Osteoblast (primary cell): Measurements from ENCODE around the gene TMEM108. TPM values are rescaled to one million over a fixed set of nuclear protein-coding genes. Genes with fewer than 3 reads are reported as not detected.

ENCODE experiments used
- DNase-seq: peaks from one replicate; pipeline ENCODE4 v3.0.0; 2011; ENCODE audit warnings: low spot score, mixed read lengths; ENCODE audit not compliant: insufficient read length; ENCODE audit errors: missing footprints
- H2AFZ ChIP-seq: 2 replicates; pipeline ENCODE4 v1.6.0; 2011; ENCODE audit warnings: mild to moderate bottlenecking, low read length
- H3K27ac ChIP-seq: 2 replicates; pipeline ENCODE4 v1.5.1; 2011; ENCODE audit warnings: mild to moderate bottlenecking, low read depth, low read length, moderate library complexity
- H3K27me3 ChIP-seq: 2 replicates; pipeline ENCODE4 v1.6.0; 2012; ENCODE audit warnings: mild to moderate bottlenecking, control low read depth, inconsistent platforms, low read length, moderate library complexity; ENCODE audit not compliant: insufficient read depth
- H3K36me3 ChIP-seq: 2 replicates; pipeline ENCODE4 v1.5.1; 2011; ENCODE audit warnings: mild to moderate bottlenecking, low read length, control low read depth, moderate library complexity; ENCODE audit not compliant: insufficient read depth
- H3K4me1 ChIP-seq: 2 replicates; pipeline ENCODE4 v1.5.1; 2011; ENCODE audit warnings: mild to moderate bottlenecking, low read length, control low read depth, moderate library complexity; ENCODE audit not compliant: insufficient read depth
- H3K4me2 ChIP-seq: 2 replicates; pipeline ENCODE4 v1.6.0; 2011; ENCODE audit warnings: mild to moderate bottlenecking, low read length; ENCODE audit not compliant: insufficient read depth
- H3K4me3 ChIP-seq: fragments of 200-600 bp; sonication (generic); 3 replicates; pipeline ENCODE4 v1.5.1; 2012; ENCODE audit warnings: mild to moderate bottlenecking, low read length, inconsistent platforms; ENCODE audit not compliant: insufficient read depth
- H3K79me2 ChIP-seq: 2 replicates; pipeline ENCODE4 v1.6.0; 2012; ENCODE audit warnings: mild to moderate bottlenecking, low read length, control low read depth, inconsistent platforms; ENCODE audit not compliant: insufficient read depth
- H3K9me3 ChIP-seq: 2 replicates; pipeline ENCODE4 v1.5.1; 2011; ENCODE audit warnings: low read depth, low read length, control low read depth
- H4K20me1 ChIP-seq: 2 replicates; pipeline ENCODE4 v1.6.0; 2012; ENCODE audit warnings: mild to moderate bottlenecking, low read length, control low read depth; ENCODE audit not compliant: insufficient read depth
- total RNA-seq: library from RNA; depleted of rRNA; stranded (reverse); fragments of >200 nt; gene quantifications from 2 replicates; pipeline ENCODE4 v1.2.3, GENCODE V29; 2012
- TF ChIP-seq, protein P1 (sequence below): IDR thresholded peaks from 2 replicates; pipeline ENCODE4 v1.5.1; 2011; ENCODE audit warnings: mild to moderate bottlenecking, low read depth, low read length, moderate library complexity; ENCODE audit errors: extremely low read depth

TMEM108 gene
- total RNA-seq, 1 donor: 0.36 TPM

DNA sequence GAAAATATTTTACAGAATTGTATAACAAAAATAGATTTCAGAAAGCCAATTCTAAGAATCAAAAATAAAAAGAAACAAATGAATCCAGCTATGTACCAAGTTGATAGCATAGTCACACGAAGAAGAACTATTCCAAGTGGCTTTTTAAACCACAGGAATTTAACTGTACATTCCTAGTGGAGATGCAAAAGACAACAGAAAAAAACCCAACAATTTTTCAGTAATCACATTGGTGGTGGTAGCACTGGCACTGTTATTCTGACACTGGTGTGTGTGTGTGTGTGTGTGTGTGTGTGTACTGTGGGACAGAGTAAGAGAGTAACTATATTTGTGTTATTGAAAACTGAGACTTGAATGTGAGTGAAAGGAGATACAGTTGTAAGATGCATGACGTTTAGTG lies 370.8 kb downstream of the TMEM108 start:
- DNase-seq: peak; percentile 83
- no peaks in the 10 kb centered on the region for H3K36me3 ChIP-seq
- H3K79me2 ChIP-seq: no peaks in the 10 kb centered on the region
- no peak overlapping the region for H2AFZ ChIP-seq
- TF ChIP-seq, protein P1, sequence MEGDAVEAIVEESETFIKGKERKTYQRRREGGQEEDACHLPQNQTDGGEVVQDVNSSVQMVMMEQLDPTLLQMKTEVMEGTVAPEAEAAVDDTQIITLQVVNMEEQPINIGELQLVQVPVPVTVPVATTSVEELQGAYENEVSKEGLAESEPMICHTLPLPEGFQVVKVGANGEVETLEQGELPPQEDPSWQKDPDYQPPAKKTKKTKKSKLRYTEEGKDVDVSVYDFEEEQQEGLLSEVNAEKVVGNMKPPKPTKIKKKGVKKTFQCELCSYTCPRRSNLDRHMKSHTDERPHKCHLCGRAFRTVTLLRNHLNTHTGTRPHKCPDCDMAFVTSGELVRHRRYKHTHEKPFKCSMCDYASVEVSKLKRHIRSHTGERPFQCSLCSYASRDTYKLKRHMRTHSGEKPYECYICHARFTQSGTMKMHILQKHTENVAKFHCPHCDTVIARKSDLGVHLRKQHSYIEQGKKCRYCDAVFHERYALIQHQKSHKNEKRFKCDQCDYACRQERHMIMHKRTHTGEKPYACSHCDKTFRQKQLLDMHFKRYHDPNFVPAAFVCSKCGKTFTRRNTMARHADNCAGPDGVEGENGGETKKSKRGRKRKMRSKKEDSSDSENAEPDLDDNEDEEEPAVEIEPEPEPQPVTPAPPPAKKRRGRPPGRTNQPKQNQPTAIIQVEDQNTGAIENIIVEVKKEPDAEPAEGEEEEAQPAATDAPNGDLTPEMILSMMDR: no peak
- peak overlapping the region; percentile 49 for H3K4me2 ChIP-seq
- peak overlapping the region; percentile 27 for H3K27ac ChIP-seq
- H3K9me3 ChIP-seq: no peaks in the 10 kb centered on the region
- peaks cover 32% of the 10 kb centered on the region for H3K4me1 ChIP-seq
- no peak overlapping the region for H3K4me3 ChIP-seq
- no peaks in the 10 kb centered on the region for H3K27me3 ChIP-seq
- no peaks in the 10 kb centered on the region for H4K20me1 ChIP-seq

DNA sequence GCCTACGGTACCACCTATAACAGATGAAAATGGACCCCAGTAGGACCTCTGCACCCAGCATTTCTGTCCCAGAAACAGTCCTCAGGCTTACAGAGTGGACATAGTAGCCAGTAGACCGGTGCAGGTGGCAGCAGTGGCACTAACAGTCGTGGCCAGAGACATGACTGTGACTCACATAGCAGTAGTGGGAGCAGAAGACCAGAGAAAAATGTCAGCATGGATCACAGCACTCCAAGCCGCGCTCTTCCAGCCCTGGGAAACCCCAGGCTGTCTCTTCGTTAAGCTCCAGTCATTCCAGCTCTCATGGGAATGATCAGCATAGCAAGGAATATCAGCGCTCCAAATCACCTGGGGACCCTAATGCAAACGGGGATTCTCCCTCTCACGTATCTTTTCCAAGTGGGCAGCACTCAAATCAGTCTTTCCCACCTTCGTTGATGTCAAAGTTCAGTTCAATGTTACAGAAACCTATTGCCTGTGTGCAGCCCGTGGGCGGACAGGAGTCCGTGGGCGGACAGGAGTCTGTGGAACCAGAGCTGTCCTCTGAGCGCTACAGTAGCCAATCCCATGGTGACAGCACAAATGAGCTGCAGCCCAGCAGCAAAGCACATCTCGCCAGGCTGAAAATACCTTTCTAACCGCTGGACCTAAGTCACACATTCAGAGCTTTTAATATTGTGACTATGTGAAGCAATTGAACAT lies 372.2 kb downstream of the TMEM108 start:
- Histone ChIP-seq H3K4me1 (peaks cover 32% of the 10 kb centered on the region), H3K79me2 (no peaks in the 10 kb centered on the region), H3K4me3 (no peak overlapping the region), H3K4me2 (no peak overlapping the region), H3K27ac (no peak overlapping the region), H3K36me3 (no peaks in the 10 kb centered on the region), H4K20me1 (no peaks in the 10 kb centered on the region), H3K9me3 (no peaks in the 10 kb centered on the region), H2AFZ (no peak overlapping the region), H3K27me3 (no peaks in the 10 kb centered on the region)
- TF ChIP-seq, protein P1: no peak
- DNase-seq: no peak

DNA sequence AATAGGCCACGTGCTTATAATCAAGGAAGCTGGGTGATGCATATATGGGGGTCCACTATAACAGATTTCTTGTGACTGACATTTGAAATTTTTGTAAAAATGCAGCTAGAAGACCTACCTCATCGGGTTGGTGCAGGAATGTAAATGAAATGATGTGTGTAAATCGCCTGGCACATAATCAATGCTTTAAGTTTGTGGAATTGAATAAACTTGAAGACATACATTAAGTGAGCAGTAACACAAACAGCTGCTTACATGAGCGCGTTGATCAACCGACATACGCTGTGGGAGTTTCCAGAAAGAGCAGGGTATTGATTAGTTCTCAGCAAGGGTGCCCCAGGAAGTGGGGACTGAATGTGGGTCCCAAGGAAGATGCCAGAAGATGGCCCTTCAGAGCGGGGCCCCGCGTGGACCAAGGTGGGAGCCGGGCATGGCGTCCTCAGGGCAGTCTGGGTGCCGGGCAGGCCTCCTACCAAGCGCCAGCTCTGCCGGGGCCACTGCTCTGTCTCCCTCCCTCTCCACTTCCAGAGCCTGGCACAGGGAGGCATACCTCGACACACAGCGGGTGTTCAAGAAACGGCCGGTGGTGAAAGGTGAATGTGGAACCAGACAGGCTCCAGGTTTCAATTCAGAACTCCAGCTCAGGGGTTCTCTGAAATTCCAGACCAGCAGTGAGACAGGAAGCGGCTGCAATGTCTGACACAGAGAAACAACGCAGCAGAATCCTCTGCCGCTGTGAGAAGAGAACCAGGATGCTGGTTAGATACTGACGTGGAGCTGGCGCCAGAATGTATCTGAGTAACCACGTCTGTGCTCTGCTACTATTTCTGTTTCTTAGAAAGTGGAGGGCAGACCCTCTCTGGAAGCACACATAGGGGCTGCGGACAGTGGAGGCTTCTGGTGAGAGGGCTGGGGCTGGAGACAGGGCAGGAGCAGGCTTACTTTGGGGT lies 374.3 kb downstream of the TMEM108 start:
- Histone ChIP-seq H4K20me1 (no peaks in the 10 kb centered on the region), H3K4me3 (peak overlapping the region; percentile 65), H3K79me2 (no peaks in the 10 kb centered on the region), H3K4me2 (peak overlapping the region; percentile 76), H3K9me3 (no peaks in the 10 kb centered on the region), H3K27me3 (no peaks in the 10 kb centered on the region), H3K36me3 (no peaks in the 10 kb centered on the region), H3K27ac (peak overlapping the region; percentile 78), H3K4me1 (peaks cover 32% of the 10 kb centered on the region), H2AFZ (peak overlapping the region; percentile 94)
- TF ChIP-seq, protein P1: no peak
- no peak for DNase-seq
